Nasal cavity respiratory epithelium epithelial cell of viscerocranial mucosa (primary cell): Measurements from ENCODE around the gene PRRT2. TPM values are rescaled to one million over a fixed set of nuclear protein-coding genes. Genes with fewer than 3 reads are reported as not detected.

Experiments
- total RNA-seq: library from RNA; depleted of rRNA; stranded (reverse); fragments of >200 nt; gene quantifications from 2 replicates; pipeline ENCODE4 v1.2.3, GENCODE V29; 2014

Gene PRRT2
- total RNA-seq: not detected in 2 replicates

GRCh38 chr16:29811896-29812665 lies at the start of gene PRRT2:
Gene PRRT2, plus strand, starts transcription at chr16:29812193. Its CDS starts 862 bp downstream, at chr16:29813055.

GRCh38 chr16:29777576-29778350 lies 34.2 kb upstream of the PRRT2 start, which contains the start of gene ZG16:
Gene ZG16, plus strand, starts transcription at chr16:29778256. Its CDS starts 1,011 bp downstream, at chr16:29779267.

GRCh38 chr16:29790183-29790948 lies 21.6 kb upstream of the PRRT2 start, which contains the start of gene KIF22:
Gene KIF22, plus strand, starts transcription at chr16:29790751. Its CDS starts 9 bp downstream, at chr16:29790760.

GRCh38 chr16:29806099-29806579 lies 5.9 kb upstream of the PRRT2 start, which contains the start of gene MAZ:
Gene MAZ, plus strand, starts transcription at chr16:29806529. Its CDS starts 173 bp downstream, at chr16:29806702.

GRCh38 chr16:29815793-29816693 lies 4.0 kb downstream of the PRRT2 start, which contains the start of gene PAGR1:
Gene PAGR1, plus strand, starts transcription at chr16:29816152. Its CDS starts 374 bp downstream, at chr16:29816526.

GRCh38 chr16:29820271-29820701 lies 8.3 kb downstream of the PRRT2 start, which contains the start of gene MVP:
Gene MVP, plus strand, starts transcription at chr16:29820462. Its CDS starts 10,088 bp downstream, at chr16:29830550.

GRCh38 chr16:29862884-29863668 lies 51.1 kb downstream of the PRRT2 start, which contains the start of gene CDIPT:
Gene CDIPT, minus strand, starts transcription at chr16:29863226. Its CDS starts 369 bp downstream, at chr16:29862857.

Other genes with a start within 250 kb of the PRRT2 start
- gene SPN, start 148.9 kb upstream of the PRRT2 start, total RNA-seq: not detected in 2 replicates
- under 0.01 and 0.28 TPM in 2 replicates for gene QPRT, start 133.0 kb upstream of the PRRT2 start, total RNA-seq
- not detected in 2 replicates for gene C16orf54, start 66.2 kb upstream of the PRRT2 start, total RNA-seq
- gene ZG16, start 33.9 kb upstream of the PRRT2 start, total RNA-seq: not detected in 2 replicates
- gene KIF22, start 21.4 kb upstream of the PRRT2 start, total RNA-seq: 7.0 and 13.0 TPM in 2 replicates
- 151 and 243 TPM in 2 replicates for gene MAZ, start 5.7 kb upstream of the PRRT2 start, total RNA-seq
- 13.9 and 21.5 TPM in 2 replicates for gene PAGR1, start 4.0 kb downstream of the PRRT2 start, total RNA-seq
- 74.2 and 246 TPM in 2 replicates for gene MVP, start 8.3 kb downstream of the PRRT2 start, total RNA-seq
- 45.5 and 62.7 TPM in 2 replicates for gene CDIPT, start 51.0 kb downstream of the PRRT2 start, total RNA-seq
- 4.8 and 18.9 TPM in 2 replicates for gene SEZ6L2, start 87.4 kb downstream of the PRRT2 start, total RNA-seq
- 1.6 and 4.4 TPM in 2 replicates for gene ASPHD1, start 88.3 kb downstream of the PRRT2 start, total RNA-seq
- 9.2 and 13.3 TPM in 2 replicates for gene KCTD13, start 114.0 kb downstream of the PRRT2 start, total RNA-seq
- gene TMEM219, start 149.9 kb downstream of the PRRT2 start, total RNA-seq: 49.9 and 50.0 TPM in 2 replicates
- 20.5 and 43.8 TPM in 2 replicates for gene TAOK2, start 161.7 kb downstream of the PRRT2 start, total RNA-seq
- gene HIRIP3, start 183.4 kb downstream of the PRRT2 start, total RNA-seq: 8.2 and 11.7 TPM in 2 replicates
- gene INO80E, start 184.0 kb downstream of the PRRT2 start, total RNA-seq: 14.4 and 19.4 TPM in 2 replicates
- gene DOC2A, start 198.8 kb downstream of the PRRT2 start, total RNA-seq: 0.21 TPM in 1 of 2 replicates, not detected in the other
- not detected in 2 replicates for gene C16orf92, start 211.0 kb downstream of the PRRT2 start, total RNA-seq
- gene TLCD3B, start 219.1 kb downstream of the PRRT2 start, total RNA-seq: not detected in 2 replicates